ENCODE results near the gene GRID2. TPM values are rescaled to one million over a fixed set of nuclear protein-coding genes. Genes with fewer than 3 reads are reported as not detected.

GRID2 gene
- polyA plus RNA-seq, 1 of the 3 experiments (the other 2 are of a cell fraction): not detected

DNA sequence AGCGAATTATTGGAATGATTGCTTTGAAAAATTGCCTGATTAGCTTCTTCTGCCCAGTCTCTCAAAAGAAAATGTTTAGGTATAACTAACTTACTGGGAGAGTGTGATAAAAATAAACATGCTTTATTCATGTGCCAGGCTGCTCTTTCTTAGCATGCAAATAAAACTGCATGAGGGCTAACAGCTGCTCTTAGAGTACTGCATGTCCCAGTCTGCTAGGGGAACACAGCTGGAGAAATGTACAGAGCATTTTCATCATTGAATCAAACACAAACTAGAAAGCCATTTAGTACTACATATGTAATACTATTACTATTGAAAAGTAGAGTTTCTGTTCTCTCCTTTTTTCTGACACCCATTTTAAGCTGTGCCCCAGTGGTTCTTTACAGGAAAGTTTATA is 726.0 kb downstream of the GRID2 start:
- no peak overlapping the region for H3K4me3 ChIP-seq (ENCODE audit: low read depth in 2 of 2, low read length in 1 of 2)
- no peak overlapping the region for H3K9ac ChIP-seq
- TF ChIP-seq FOXM1 (IDR thresholded peaks at IDR 0.05; ENCODE audit: low read depth) (no peak), TCF12 (IDR thresholded peaks at IDR 0.05) (no peak), FOSL2 (IDR thresholded peaks at IDR 0.05; ENCODE audit: borderline replicate concordance, low read depth) (no peak)
- TF ChIP-seq, protein P1, sequence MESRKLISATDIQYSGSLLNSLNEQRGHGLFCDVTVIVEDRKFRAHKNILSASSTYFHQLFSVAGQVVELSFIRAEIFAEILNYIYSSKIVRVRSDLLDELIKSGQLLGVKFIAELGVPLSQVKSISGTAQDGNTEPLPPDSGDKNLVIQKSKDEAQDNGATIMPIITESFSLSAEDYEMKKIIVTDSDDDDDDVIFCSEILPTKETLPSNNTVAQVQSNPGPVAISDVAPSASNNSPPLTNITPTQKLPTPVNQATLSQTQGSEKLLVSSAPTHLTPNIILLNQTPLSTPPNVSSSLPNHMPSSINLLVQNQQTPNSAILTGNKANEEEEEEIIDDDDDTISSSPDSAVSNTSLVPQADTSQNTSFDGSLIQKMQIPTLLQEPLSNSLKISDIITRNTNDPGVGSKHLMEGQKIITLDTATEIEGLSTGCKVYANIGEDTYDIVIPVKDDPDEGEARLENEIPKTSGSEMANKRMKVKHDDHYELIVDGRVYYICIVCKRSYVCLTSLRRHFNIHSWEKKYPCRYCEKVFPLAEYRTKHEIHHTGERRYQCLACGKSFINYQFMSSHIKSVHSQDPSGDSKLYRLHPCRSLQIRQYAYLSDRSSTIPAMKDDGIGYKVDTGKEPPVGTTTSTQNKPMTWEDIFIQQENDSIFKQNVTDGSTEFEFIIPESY (IDR thresholded peaks at IDR 0.05; ENCODE audit: borderline replicate concordance, low read depth): no peak
- H3K36me3 ChIP-seq (replicated peaks in 1 of 2; ENCODE audit: control insufficient read depth in 1 of 2, insufficient read depth in 2 of 2, low read length in 1 of 2): no peaks in the 10 kb centered on the region
- no peak overlapping the region for H2AFZ ChIP-seq (ENCODE audit: low read depth)
- H3K4me2 ChIP-seq: no peak overlapping the region
- H3F3A ChIP-seq (replicated peaks; ENCODE audit: insufficient read depth): no peaks in the 10 kb centered on the region
- ChIA-PET POLR2A (no interaction called here), CTCF (no interaction called here)
- H3K9me2 ChIP-seq: no peaks in the 10 kb centered on the region
- no peaks in the 10 kb centered on the region for H3K9me3 ChIP-seq
- H3K27me3 ChIP-seq (ENCODE audit: insufficient read depth): no peaks in the 10 kb centered on the region
- H3K27ac ChIP-seq (ENCODE audit: low read depth in 2 of 2, low read length in 1 of 2): no peak overlapping the region
- no peaks in the 10 kb centered on the region for H4K20me1 ChIP-seq (ENCODE audit: insufficient read depth)
- H3K4me1 ChIP-seq (ENCODE audit: control insufficient read depth in 1 of 2, insufficient read depth in 2 of 2, low read depth in 1 of 2, low read length in 1 of 2): no peaks in the 10 kb centered on the region
- DNase-seq: no peak
- H3K79me2 ChIP-seq (ENCODE audit: insufficient read depth): no peaks in the 10 kb centered on the region
- 30% methylated on average over 1 of the region's 1 CpG for WGBS (ENCODE audit: low lambda C conversion rate)

DNA sequence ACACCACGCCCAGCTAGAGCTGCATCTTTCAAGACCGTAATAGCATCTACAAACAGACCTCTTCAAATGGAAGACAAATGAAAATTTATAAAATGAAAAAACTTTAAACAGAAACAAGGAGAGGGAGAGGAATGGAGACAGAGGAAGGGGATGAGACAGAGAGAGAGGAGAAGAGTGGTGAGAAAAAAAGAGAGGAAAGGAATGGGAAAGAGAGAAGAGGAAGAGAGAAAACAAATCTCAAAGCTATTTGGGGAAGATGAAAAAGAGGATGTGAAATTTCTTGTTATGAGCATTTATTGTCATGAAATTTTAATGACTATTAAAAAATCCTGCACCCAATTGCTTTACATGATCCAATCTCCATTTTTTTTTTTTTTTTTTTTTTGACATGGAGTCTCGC is 726.9 kb downstream of the GRID2 start:
- CTCF ChIA-PET: interaction anchor here (1.0 kb wide), 1 partner anchor 14 kb away, joined by 3 read pairs; no protein-coding TSS in a partner anchor

More for the DNA sequence above, 726.9 kb downstream of the GRID2 start:
- no peak overlapping the region for H3K9ac ChIP-seq
- POLR2A ChIA-PET: no interaction called here
- no peaks in the 10 kb centered on the region for H3K4me1 ChIP-seq (ENCODE audit: control insufficient read depth in 1 of 2, insufficient read depth in 2 of 2, low read depth in 1 of 2, low read length in 1 of 2)
- no peaks in the 10 kb centered on the region for H3K27me3 ChIP-seq (ENCODE audit: insufficient read depth)
- no peaks in the 10 kb centered on the region for H4K20me1 ChIP-seq (ENCODE audit: insufficient read depth)
- no peaks in the 10 kb centered on the region for H3K79me2 ChIP-seq (ENCODE audit: insufficient read depth)
- H3K4me2 ChIP-seq: no peak overlapping the region
- 66% methylated on average over 3 of the region's 3 CpGs for WGBS (ENCODE audit: low lambda C conversion rate)
- H3K4me3 ChIP-seq (ENCODE audit: low read depth in 2 of 2, low read length in 1 of 2): no peak overlapping the region
- no peaks in the 10 kb centered on the region for H3F3A ChIP-seq (replicated peaks; ENCODE audit: insufficient read depth)
- H2AFZ ChIP-seq (ENCODE audit: low read depth): no peak overlapping the region
- no peak for DNase-seq
- no peaks in the 10 kb centered on the region for H3K9me3 ChIP-seq
- no peaks in the 10 kb centered on the region for H3K36me3 ChIP-seq (replicated peaks in 1 of 2; ENCODE audit: control insufficient read depth in 1 of 2, insufficient read depth in 2 of 2, low read length in 1 of 2)
- no peak overlapping the region for H3K27ac ChIP-seq (ENCODE audit: low read depth in 2 of 2, low read length in 1 of 2)
- TF ChIP-seq CHD2 (IDR thresholded peaks at IDR 0.05; ENCODE audit: low read length, partially characterized antibody) (no peak), TEAD4 (IDR thresholded peaks at IDR 0.05; ENCODE audit: borderline replicate concordance, insufficient read depth) (no peak), ELF1 (IDR thresholded peaks at IDR 0.05) (no peak), RCOR1 (IDR thresholded peaks at IDR 0.05; ENCODE audit: low read length) (no peak), EP300 (IDR thresholded peaks at IDR 0.05; ENCODE audit: borderline replicate concordance in 1 of 2, low read depth in 1 of 2, low read length in 1 of 2) (no peak), SIN3A (IDR thresholded peaks at IDR 0.05; ENCODE audit: borderline replicate concordance, low read depth, low read length) (no peak), RXRA (IDR thresholded peaks at IDR 0.05; ENCODE audit: borderline replicate concordance, low read depth) (no peak), MXI1 (IDR thresholded peaks at IDR 0.05; ENCODE audit: low read depth, low read length) (no peak), FOSL2 (IDR thresholded peaks at IDR 0.05; ENCODE audit: borderline replicate concordance, low read depth) (no peak), RAD21 (IDR thresholded peaks at IDR 0.05; ENCODE audit: low read length) (no peak), NRF1 (IDR thresholded peaks at IDR 0.05; ENCODE audit: low read depth, low read length) (no peak)
- TF ChIP-seq, protein P2, sequence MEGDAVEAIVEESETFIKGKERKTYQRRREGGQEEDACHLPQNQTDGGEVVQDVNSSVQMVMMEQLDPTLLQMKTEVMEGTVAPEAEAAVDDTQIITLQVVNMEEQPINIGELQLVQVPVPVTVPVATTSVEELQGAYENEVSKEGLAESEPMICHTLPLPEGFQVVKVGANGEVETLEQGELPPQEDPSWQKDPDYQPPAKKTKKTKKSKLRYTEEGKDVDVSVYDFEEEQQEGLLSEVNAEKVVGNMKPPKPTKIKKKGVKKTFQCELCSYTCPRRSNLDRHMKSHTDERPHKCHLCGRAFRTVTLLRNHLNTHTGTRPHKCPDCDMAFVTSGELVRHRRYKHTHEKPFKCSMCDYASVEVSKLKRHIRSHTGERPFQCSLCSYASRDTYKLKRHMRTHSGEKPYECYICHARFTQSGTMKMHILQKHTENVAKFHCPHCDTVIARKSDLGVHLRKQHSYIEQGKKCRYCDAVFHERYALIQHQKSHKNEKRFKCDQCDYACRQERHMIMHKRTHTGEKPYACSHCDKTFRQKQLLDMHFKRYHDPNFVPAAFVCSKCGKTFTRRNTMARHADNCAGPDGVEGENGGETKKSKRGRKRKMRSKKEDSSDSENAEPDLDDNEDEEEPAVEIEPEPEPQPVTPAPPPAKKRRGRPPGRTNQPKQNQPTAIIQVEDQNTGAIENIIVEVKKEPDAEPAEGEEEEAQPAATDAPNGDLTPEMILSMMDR (IDR thresholded peaks at IDR 0.05): no peak
- TF ChIP-seq, protein P3, sequence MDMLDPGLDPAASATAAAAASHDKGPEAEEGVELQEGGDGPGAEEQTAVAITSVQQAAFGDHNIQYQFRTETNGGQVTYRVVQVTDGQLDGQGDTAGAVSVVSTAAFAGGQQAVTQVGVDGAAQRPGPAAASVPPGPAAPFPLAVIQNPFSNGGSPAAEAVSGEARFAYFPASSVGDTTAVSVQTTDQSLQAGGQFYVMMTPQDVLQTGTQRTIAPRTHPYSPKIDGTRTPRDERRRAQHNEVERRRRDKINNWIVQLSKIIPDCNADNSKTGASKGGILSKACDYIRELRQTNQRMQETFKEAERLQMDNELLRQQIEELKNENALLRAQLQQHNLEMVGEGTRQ (IDR thresholded peaks at IDR 0.05; ENCODE audit: borderline replicate concordance, low read depth, low read length): no peak
- TF ChIP-seq, protein P4, sequence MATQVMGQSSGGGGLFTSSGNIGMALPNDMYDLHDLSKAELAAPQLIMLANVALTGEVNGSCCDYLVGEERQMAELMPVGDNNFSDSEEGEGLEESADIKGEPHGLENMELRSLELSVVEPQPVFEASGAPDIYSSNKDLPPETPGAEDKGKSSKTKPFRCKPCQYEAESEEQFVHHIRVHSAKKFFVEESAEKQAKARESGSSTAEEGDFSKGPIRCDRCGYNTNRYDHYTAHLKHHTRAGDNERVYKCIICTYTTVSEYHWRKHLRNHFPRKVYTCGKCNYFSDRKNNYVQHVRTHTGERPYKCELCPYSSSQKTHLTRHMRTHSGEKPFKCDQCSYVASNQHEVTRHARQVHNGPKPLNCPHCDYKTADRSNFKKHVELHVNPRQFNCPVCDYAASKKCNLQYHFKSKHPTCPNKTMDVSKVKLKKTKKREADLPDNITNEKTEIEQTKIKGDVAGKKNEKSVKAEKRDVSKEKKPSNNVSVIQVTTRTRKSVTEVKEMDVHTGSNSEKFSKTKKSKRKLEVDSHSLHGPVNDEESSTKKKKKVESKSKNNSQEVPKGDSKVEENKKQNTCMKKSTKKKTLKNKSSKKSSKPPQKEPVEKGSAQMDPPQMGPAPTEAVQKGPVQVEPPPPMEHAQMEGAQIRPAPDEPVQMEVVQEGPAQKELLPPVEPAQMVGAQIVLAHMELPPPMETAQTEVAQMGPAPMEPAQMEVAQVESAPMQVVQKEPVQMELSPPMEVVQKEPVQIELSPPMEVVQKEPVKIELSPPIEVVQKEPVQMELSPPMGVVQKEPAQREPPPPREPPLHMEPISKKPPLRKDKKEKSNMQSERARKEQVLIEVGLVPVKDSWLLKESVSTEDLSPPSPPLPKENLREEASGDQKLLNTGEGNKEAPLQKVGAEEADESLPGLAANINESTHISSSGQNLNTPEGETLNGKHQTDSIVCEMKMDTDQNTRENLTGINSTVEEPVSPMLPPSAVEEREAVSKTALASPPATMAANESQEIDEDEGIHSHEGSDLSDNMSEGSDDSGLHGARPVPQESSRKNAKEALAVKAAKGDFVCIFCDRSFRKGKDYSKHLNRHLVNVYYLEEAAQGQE (IDR thresholded peaks at IDR 0.05; ENCODE audit: low read depth, low read length): no peak
- TF ChIP-seq, protein P5, sequence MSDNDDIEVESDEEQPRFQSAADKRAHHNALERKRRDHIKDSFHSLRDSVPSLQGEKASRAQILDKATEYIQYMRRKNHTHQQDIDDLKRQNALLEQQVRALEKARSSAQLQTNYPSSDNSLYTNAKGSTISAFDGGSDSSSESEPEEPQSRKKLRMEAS (IDR thresholded peaks at IDR 0.05; ENCODE audit: low read depth): no peak
- TF ChIP-seq, protein P6, sequence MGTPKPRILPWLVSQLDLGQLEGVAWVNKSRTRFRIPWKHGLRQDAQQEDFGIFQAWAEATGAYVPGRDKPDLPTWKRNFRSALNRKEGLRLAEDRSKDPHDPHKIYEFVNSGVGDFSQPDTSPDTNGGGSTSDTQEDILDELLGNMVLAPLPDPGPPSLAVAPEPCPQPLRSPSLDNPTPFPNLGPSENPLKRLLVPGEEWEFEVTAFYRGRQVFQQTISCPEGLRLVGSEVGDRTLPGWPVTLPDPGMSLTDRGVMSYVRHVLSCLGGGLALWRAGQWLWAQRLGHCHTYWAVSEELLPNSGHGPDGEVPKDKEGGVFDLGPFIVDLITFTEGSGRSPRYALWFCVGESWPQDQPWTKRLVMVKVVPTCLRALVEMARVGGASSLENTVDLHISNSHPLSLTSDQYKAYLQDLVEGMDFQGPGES (IDR thresholded peaks at IDR 0.05; ENCODE audit: low read depth, low read length): no peak
- no peaks in the 10 kb centered on the region for H3K9me2 ChIP-seq

All from SK-N-SH (cell line).